ENCODE results near the gene CELA2A. TPM values are rescaled to one million over a fixed set of nuclear protein-coding genes. Genes with fewer than 3 reads are reported as not detected.

CELA2A gene
- total and polyA plus RNA-seq, 9 of the 15 experiments (the other 6 are each of a cell fraction or from before 2014, with no cell fraction given): 0.62 TPM; not detected in 8

DNA sequence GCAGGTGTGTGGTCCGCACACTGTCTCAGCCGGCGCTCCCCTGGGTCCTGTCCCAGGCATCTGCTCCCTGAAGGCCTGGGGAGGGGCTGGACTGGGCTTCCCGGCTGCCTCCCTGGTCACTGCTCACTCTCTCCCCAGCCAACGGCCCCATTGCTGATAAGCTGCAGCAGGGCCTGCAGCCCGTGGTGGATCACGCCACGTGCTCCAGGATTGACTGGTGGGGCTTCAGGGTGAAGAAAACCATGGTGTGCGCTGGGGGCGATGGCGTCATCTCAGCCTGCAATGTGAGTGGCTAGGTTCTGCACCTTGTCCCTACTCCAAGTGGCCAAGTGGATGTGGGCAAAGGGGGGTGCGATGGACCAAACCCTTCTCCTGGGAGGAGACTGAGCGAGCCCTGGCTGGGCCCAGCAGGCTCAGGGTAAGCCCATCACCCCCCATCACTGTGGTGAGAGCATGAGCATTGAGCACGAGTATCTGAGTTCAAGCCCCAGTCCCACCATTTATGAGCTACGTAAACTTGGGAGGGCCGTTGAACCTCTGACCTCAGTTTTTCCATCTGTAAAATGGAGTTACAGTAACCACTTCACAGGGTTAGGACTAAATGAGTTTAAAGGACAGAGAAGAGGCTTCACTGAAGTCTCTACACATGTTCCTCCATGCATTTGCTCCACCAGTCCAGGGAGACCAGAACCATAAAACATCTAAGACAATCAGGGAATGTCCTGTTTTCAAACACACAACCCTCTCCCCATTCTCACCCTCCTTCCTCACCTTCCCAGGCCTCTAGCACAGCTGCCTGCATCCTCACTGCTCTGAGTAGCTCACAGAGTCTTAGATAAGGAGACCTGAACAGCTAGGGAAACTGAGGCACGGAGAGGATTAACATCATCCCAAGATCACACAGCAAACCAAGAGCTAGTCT, 11.8 kb upstream of the CELA2A start (continued):
- no peak for TF ChIP-seq ESRRB (CRISPR knock-in tag; IDR thresholded peaks at IDR 0.05; ENCODE audit: borderline replicate concordance)
- TF ChIP-seq MYC (IDR thresholded peaks at IDR 0.05; ENCODE audit: low read depth, low read length): peak; percentile 97
- TF ChIP-seq MYC (CRISPR knock-in tag; IDR thresholded peaks at IDR 0.05; ENCODE audit: borderline replicate concordance, low read depth): peak; percentile 77
- no peak for TF ChIP-seq NR2C1 (IDR thresholded peaks at IDR 0.05)
- no peak; the same call in 1 of the 2 replicates for TF ChIP-seq NR2C1 (tag; IDR thresholded peaks at IDR 0.05)
- TF ChIP-seq ZNF431 (CRISPR knock-in tag; IDR thresholded peaks at IDR 0.05): peak; percentile 46; the same call in 1 of the 2 replicates
- no peak for TF ChIP-seq SMC3 (conservative IDR thresholded peaks at IDR 0.05; ENCODE audit: insufficient read depth, low read depth, low read length)
- TF ChIP-seq FOXA3 (CRISPR knock-in tag; conservative IDR thresholded peaks at IDR 0.05 in 1 of 2, IDR thresholded peaks at IDR 0.05 in 1 of 2): peak in 1 of 2 experiments; percentile 47; a peak in 1 of 4 replicates
- TF ChIP-seq ZNF24 (IDR thresholded peaks at IDR 0.05): peak; percentile 86
- TF ChIP-seq, protein P1, sequence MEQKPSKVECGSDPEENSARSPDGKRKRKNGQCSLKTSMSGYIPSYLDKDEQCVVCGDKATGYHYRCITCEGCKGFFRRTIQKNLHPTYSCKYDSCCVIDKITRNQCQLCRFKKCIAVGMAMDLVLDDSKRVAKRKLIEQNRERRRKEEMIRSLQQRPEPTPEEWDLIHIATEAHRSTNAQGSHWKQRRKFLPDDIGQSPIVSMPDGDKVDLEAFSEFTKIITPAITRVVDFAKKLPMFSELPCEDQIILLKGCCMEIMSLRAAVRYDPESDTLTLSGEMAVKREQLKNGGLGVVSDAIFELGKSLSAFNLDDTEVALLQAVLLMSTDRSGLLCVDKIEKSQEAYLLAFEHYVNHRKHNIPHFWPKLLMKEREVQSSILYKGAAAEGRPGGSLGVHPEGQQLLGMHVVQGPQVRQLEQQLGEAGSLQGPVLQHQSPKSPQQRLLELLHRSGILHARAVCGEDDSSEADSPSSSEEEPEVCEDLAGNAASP (IDR thresholded peaks at IDR 0.05): no peak
- peak in 1 of 2 experiments; percentile 77; a peak in 2 of 3 replicates for TF ChIP-seq CBX3 (IDR thresholded peaks at IDR 0.05; ENCODE audit: borderline replicate concordance in 1 of 2, low read length in 2 of 2)
- TF ChIP-seq, protein P2, sequence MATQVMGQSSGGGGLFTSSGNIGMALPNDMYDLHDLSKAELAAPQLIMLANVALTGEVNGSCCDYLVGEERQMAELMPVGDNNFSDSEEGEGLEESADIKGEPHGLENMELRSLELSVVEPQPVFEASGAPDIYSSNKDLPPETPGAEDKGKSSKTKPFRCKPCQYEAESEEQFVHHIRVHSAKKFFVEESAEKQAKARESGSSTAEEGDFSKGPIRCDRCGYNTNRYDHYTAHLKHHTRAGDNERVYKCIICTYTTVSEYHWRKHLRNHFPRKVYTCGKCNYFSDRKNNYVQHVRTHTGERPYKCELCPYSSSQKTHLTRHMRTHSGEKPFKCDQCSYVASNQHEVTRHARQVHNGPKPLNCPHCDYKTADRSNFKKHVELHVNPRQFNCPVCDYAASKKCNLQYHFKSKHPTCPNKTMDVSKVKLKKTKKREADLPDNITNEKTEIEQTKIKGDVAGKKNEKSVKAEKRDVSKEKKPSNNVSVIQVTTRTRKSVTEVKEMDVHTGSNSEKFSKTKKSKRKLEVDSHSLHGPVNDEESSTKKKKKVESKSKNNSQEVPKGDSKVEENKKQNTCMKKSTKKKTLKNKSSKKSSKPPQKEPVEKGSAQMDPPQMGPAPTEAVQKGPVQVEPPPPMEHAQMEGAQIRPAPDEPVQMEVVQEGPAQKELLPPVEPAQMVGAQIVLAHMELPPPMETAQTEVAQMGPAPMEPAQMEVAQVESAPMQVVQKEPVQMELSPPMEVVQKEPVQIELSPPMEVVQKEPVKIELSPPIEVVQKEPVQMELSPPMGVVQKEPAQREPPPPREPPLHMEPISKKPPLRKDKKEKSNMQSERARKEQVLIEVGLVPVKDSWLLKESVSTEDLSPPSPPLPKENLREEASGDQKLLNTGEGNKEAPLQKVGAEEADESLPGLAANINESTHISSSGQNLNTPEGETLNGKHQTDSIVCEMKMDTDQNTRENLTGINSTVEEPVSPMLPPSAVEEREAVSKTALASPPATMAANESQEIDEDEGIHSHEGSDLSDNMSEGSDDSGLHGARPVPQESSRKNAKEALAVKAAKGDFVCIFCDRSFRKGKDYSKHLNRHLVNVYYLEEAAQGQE (IDR thresholded peaks at IDR 0.05; ENCODE audit: borderline replicate concordance): 0 out of 2 replicates have a peak, but pooled peaks have one; percentile 10
- TF ChIP-seq, protein P2 (CRISPR knock-in tag; IDR thresholded peaks at IDR 0.05; ENCODE audit: low read depth): 0 out of 2 replicates have a peak, but pooled peaks have one; percentile 48
- TF ChIP-seq POLR2G (IDR thresholded peaks at IDR 0.05; ENCODE audit: low read depth, low read length): peak; percentile 52
- TF ChIP-seq, protein P3, sequence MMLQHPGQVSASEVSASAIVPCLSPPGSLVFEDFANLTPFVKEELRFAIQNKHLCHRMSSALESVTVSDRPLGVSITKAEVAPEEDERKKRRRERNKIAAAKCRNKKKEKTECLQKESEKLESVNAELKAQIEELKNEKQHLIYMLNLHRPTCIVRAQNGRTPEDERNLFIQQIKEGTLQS (IDR thresholded peaks at IDR 0.05): peak; percentile 78
- TF ChIP-seq, protein P3 (CRISPR knock-in tag; conservative IDR thresholded peaks at IDR 0.05): no peak
- TF ChIP-seq ZNF121 (CRISPR knock-in tag; conservative IDR thresholded peaks at IDR 0.05): 0 out of 2 replicates have a peak, but pooled peaks have one; percentile 2

All from K562 (cell line).